ENCODE data around the gene SOX18.

DNA sequence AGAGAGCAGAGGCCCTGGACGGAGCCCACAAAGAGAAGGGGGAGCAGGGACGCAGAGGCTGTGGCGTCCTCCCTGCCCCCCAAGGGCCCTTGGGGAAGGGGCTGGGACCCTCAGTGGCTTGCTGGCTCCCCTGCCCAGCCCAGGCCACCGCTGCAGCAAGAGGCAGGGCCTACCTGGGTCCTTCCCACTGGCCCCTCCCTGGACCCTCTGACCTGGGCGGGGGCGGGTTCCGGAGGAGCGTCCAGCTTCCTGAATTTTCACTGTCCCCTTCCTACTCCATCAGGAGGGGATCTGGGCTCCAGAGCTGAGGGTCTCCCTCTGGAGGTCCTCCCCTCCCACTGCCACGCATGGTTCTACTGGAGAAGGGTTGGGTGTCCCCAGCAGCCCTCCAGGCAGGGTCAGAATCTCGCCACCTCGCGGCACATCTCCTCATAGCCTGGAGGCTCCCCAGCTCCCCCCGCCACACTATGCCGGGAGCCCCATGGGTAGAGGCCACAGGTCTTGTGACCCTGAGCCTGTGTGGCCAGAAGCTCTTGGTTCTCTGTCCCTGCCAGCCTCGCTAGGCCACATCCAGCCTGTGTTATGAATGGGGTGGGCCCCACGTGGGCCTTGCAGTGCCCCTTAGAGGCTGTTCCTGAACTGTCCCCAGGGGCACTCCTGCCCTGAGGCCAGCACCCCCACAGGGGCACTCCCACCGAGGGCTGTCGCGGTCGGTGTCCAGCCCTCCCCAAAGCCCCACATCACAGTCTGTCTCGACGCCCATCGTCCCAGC is 1.0 kb upstream of the SOX18 start:
- TF ChIP-seq, protein P1, sequence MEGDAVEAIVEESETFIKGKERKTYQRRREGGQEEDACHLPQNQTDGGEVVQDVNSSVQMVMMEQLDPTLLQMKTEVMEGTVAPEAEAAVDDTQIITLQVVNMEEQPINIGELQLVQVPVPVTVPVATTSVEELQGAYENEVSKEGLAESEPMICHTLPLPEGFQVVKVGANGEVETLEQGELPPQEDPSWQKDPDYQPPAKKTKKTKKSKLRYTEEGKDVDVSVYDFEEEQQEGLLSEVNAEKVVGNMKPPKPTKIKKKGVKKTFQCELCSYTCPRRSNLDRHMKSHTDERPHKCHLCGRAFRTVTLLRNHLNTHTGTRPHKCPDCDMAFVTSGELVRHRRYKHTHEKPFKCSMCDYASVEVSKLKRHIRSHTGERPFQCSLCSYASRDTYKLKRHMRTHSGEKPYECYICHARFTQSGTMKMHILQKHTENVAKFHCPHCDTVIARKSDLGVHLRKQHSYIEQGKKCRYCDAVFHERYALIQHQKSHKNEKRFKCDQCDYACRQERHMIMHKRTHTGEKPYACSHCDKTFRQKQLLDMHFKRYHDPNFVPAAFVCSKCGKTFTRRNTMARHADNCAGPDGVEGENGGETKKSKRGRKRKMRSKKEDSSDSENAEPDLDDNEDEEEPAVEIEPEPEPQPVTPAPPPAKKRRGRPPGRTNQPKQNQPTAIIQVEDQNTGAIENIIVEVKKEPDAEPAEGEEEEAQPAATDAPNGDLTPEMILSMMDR (conservative IDR thresholded peaks at IDR 0.05; ENCODE audit: low read depth, low read length), result no peak
- no peak for TF ChIP-seq EZH2 (IDR thresholded peaks at IDR 0.05; ENCODE audit: borderline replicate concordance, low read depth, low read length, poor library complexity, severe bottlenecking)
